Cortex of kidney (tissue), 1 donor: ENCODE measurements around the gene CYB5R4.
"Not testable (repeated sequence)": the region's sequence is repeated elsewhere in the genome, so short reads cannot be mapped to it uniquely, and the experiment has no call there.

Experiments
- DNase-seq: peaks from one replicate; lab custom pipeline; 2025; lab: John Stamatoyannopoulos, UW

Gene CYB5R4

DNA sequence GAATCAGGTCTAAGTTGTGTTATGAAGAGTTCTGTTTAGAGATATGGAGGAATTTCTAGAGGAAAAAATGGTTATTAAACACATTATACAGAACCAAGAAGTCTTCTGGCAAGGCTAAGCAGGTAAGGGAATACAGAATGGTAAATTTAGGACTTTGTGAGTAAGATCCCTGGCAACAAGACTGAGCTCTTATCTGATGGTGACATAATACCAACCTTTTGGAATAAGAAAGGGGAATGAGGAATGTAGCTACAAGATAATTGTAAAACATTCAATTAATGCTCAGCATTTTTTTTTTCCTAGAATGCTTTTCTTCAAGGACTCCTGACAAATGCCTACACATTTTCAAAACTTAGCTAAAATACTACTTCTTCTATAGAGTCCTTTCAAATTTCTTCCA, 51.8 kb downstream of the CYB5R4 start:
- DNase-seq = no peak

DNA sequence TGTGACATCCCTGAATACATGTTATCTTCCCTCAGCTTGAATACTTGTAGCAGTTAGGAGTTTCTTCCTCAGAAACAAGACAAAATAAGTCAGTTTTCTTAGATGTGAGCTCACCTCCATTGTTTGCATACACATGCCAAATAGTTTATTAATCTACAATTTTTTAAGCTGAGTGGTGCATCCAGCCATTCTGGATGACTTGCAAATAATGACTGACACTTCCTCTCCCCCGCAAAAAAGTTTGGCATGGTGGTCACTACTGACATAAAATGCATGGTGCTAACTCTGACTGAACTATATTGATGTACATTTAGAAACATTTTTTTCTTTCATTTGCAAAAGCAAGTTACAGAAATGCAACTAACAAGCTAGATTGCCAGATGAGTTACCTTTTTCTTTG, 55.5 kb downstream of the CYB5R4 start:
- DNase-seq = no peak

DNA sequence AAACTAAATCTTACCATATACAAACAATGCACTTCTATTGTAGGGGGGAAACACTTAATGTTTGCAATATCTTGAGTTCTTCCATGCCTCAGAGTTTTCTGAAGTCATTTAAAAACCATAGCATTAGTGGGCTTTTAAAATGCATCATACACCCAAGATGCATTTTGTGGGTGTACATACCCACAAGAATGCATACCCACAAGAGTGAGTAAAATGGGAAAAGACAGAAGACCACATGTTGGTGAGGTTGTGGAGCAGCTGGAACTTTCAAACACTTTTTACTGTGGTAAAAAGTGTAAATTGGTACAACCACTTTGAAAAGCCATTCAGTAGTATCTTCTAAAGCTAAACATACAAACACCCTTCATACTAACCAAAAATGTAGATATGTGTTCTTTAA, 57.5 kb downstream of the CYB5R4 start:
- no peak for DNase-seq

DNA sequence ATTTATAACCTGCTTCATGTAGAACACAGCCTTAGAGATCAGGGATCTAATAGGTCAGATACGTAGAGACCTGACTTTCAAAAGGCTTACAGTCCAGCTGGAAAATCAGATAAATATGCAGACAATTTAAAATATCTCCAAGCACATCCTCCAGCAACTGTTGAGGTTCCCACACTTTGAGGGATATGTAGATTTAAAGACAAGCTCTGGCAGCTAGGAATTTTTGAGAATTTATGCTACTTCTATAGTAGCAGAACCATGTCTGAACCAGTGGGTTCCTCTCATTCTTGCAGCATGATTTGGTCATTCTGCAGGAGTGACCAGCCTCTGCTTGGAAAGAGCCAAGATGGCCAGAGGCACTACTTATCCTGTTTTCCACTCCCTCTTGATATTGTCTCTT, 60.5 kb downstream of the CYB5R4 start:
- no peak for DNase-seq

DNA sequence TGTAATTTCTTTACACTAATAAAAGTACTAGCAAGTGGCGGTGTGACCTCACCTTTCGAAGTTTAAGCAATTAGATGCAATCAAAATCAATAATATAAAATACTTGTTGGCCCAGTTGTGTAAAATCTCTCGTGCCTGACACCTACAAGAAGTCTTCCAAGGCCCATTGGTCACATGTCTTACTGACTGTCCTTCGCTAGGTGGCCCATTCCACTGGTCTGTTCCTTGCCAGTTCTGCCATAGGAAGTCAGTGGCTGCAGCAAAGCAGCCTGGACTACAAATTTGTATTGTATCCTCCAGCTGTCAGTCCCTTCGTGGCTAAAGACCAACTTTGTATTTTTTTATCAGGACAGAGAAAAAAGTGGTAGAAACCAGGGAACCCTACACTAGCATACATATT, 61.8 kb downstream of the CYB5R4 start:
- no peak for DNase-seq

DNA sequence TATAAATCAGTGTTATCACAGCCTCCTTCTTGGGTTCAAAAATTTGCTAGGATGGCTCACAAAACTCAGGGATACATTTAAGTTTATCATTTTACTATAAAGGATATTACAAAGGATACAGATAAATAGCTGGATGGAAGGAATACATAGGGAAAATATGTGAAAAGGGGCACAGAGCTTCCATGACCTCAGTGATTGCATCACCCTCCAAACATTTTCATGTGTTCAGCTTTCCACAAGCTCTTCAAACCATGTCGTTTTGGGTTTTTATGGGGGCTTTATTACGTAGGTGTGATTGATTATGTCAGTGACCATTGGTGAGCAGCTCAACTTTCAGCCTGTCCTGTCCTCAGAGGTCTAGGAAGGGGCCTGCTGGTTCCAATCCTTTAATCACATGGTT, 68.0 kb downstream of the CYB5R4 start:
- no peak for DNase-seq

DNA sequence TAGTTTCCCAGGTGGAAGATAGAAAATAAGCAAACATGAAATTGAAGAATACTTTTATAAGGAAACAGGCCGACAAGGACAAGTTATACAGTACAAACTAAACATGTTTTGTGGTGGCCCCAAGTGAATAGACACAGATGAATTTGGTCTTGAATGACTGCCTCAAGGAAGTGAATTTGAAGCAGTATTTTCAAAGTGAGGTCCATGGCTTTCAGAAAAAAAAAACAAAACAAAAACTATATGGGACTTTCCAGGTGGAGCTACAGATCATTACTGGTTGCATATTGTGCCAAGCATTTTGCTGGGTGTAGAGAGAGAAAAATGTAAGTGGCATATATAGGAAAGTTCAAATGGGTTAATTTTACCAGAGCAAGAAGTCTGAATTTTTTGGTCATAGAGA, 68.8 kb downstream of the CYB5R4 start:
- DNase-seq = no peak

DNA sequence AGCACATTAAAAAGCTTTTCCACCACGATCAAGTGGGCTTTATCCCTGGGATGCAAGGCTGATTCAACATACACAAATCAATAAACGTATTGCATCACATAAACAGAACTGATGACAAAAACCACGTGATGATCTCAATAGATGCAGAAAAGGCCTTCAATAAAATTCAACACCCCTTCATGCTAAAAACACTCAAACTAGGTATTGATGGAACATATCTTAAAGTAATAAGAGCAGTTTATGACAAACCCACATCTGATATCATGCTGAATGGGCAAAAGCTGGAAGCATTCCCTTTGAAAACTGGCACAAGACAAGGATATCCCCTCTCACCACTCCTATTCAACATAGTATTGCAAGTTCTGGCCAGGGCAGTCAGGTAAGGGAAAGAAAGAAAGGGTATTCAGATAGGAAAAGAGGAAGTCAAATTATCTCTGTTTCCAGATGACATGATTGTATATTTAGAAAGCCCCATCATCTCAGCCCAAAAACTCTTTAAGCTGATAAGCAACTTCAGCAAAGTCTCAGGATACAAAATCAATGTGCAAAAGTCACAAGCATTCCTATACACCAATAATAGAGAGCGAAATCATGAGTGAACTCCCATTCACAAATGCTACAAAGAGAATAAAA, 86.8 kb downstream of the CYB5R4 start:
- DNase-seq = not testable (repeated sequence)

DNA sequence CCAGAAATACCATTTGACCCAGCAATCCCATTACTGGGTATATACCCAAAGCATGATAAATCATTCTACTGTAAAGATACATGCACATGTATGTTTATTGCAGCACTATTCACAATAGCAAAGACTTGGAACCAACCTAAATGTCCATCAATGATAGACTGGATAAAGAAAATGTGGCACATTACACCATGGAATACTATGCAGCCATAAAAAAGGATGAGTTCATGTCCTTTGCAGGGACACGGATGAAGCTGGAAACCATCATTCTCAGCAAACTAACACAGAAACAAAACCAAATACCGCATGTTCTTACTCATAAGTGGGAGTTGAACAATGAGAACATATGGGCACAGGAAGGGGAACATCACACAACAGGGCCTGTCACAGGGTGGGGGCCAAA, 88.5 kb downstream of the CYB5R4 start:
- DNase-seq = not testable (repeated sequence)

DNA sequence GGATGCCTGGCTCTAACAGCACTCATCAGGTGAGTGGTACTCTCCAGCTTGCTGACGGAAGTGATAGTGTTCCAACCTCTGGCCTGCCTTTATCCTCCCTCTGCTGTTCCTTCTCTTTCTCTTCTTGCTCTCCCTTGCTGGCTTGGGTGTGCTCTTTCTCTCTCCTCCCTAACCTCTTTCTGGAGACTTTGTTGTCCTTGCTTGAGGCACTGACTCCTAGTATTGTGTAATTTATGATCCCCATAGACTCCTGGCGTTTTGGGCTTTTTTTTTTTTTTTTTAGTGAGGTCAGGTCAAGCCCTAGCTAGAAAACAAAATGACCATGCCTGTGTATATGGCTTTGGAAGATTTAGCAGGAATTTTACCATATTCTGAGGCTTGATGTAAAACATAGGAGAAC, 89.4 kb downstream of the CYB5R4 start:
- DNase-seq = no peak

DNA sequence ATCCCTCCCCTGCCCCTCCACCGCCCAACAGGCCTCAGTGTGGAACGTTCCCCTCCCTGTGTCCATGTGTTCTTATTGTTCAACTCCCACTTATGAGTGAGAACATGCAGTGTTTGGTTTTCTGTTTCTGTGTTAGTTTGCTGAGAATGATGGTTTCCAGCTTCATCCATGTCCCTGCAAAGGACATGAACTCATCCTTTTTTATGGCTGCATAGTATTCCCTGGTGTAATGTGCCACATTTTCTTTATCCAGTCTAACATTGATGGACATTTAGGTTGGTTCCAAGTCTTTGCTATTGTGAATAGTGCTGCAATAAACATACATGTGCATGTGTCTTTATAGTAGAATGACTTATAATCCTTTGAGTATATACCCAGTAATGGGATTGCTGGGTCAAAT, 91.9 kb downstream of the CYB5R4 start:
- DNase-seq = not testable (repeated sequence)

DNA sequence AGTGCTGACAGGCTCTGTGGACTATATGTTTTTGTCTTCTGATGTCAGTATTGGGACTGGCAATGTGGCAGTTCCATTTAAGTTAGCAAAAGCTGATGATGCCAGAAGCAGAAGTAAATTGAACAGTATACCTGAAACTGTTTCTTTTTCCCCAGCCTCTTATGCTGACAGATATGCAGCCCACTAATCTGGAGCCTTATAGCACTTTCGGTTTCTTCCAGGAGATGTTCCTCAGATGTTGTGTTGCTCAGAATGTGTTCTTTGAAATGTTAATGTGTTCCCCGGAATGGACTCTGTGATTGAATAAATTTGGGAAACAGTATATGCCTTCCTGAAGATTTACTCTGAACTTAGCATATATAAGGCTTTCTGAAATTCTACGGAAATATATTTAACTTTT, 93.3 kb downstream of the CYB5R4 start:
- DNase-seq = no peak

DNA sequence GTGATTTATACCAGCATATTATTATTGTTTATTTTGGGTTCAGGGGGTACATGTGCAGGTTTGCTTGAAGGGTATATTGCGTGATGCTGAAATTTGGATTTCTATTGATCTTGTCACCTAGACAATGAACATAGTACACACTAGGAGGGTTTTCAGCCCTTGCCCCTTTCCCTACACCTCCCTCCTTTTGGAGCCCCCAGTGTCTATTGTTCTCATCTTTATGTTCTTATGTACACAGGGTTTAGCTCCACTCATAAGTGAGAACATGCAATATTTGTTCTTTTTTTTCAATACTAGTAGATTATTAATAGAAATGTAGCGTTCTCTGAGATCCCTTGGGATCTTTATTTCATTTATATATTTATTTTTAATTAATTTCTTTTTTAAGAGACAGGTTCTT, 94.9 kb downstream of the CYB5R4 start:
- DNase-seq = no peak

DNA sequence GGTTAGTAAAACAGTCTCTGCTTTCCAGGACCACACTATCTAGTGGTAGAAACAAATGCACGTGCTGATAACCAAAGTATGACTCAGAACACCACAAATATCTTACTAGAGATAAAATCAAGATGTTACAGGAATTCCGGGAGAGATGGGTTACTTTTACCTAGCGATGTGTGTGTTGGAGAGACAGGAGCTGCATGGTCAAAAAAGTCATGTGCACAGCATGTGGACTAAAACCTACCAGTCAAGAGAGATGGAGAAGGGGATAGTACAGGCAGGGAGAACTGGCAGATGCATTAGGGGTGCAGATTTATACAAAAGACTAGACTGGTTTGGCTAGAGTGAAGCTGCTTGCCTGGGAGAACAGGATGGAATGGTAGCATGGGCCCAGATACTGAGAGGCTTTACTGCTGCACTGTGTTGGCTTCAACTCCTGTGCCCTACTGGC, 98.8 kb downstream of the CYB5R4 start:
- DNase-seq = no peak

DNA sequence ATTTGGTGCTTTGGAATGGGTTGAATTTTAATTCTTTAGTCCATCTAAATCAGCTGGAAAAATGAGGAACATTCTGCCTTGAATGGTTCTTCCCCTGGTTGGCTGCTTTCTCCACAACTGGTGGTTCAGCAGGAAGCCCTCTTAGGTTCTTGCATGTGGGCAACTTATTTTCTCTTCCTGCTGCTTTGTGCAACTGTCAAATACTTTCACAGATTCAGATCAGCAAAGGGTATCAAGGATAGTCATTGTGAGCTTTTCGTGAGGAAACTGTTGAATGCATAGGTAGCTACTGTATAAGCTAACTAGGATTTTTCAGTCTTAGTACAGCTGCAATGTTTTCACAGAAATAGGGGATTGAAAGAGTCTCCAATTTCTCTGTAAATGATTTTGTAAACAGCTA, 101.2 kb downstream of the CYB5R4 start:
- DNase-seq = no peak

DNA sequence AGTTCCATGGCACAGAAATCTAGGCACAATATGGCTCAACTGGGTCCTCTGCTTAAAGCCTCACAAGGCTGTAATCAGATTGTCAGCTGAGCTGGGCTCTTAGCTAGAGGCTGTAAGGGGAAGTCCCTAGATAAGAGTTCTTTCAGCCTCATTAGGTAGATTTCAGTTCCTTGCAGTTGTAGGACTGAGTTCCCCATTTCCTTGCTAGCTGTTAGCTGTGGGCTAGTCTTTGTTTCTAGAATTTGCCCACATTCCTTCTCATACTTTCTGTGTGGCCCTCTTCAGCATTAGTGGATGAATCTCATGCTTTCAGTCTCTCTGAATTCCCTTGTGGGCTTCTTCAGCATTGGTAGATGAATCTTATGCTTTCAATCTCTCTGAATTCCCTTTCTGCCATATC, 103.1 kb downstream of the CYB5R4 start:
- DNase-seq = no peak

DNA sequence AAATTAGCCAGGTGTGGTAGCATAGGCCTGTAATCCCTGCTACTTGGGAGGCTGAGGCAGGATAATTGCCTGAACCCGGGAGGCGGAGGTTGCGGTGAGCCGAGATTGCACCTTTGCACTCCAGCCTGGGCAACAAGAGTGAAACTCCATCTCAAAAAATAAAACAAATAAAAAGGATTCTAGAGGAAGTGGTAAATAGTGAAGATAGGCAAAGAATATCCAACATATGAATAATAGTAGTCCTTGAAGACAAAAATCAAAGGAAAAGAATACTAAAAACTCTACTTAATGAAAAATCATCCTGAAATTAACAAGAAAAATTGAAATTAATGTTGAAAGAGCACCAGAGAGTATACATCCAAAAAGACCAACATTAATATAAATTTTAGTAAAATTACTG, 107.0 kb downstream of the CYB5R4 start:
- no peak for DNase-seq

DNA sequence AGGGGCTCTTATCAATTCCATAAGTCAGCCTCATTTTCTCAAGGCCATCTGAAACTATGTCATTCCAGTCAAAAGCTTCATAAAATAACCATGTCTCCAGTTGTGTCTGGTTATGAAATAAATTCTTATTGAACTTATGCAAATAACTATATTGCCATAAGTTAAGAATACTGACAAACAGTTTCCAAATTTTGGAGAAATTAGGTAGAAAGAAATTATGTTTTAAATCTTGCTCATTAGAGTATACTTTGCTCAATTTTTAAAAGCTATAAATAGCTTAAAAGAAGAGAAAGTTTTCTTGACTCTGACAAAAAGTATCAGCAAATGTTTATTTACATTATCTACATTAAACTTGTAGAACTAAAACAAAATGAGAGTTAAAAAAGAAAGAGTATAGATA, 111.1 kb downstream of the CYB5R4 start:
- DNase-seq = no peak

DNA sequence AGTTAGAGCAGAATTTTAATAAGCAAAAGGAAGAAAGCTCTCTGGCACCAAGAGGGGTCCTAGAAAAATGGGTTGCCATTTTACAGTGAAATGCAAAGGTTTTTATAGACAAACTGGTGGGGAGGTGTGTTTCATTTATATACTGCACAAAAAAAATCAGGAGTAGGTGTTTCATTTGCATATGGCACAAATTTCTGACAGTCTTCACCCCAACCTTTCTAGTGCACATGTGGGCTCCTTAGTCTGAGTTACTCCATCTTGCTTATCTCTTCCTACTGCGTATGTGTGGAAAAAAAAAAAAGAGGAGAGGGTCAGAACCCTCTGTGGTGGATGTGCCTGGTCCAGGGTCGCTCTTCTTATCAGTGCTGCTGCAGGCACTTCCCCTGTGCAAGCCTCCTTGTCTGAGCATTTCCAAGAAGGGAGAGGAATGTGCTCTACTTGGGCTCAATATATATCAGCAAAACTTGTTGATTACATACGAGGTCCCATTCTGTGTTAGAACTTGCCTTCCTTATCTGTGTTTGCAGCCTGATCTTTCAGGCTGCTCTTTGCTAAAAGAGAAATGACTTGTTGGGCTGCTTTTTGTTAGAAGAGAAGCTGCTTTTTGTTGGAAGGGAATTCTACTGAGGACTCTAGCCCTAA, 115.0 kb downstream of the CYB5R4 start:
- no peak for DNase-seq

DNA sequence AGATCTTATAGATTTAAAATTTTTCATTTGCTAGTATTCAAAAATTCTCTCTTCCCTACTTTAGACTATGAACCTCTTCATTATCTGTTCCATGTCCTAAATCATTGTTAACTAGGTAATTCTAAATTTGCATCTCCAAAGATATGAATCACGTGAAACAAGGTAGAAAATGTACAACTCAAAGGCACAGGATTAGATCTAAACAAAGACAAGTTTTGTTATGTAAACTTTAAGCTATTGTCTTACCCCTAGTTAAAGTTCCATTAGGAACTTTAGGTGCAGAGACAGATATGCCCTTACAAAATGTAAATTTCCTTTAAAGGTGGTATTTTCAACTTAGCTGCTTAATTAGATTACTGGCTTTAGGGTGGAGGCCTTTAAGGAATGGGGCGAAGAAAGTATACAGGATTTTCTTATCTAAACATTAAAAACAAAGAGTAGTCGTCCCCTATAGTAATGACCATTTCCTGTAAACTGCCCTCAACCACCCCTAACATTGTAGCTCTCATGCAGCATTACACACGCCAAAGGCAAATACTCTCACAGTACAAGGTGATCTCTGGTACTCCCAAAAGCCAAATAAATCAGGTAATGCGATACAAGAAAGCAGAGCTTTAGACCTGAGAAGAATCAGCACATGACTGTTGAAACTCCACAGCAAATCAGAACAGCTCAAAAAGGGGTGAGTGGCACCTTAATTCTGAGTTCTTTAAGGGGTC, 116.7 kb downstream of the CYB5R4 start:
- DNase-seq = no peak

DNA sequence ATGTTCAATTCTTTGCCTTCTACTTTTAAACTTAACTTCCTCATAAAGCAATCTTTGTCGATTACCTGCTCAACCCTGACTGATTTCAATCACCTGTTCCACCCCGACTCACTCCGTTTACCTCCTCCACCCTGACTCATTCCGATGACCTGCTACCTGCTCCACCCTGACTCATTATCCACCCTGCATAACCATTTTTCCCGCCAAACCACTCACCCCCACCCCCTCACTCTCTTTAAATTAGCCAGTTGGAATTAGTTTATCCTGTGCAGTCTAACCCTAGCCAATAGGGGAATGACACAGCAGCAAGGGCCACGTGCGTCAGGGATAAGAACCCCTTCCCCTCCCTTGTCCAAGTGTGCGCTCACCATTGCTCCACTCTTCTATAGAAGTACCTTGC, 117.4 kb downstream of the CYB5R4 start:
- no peak for DNase-seq

DNA sequence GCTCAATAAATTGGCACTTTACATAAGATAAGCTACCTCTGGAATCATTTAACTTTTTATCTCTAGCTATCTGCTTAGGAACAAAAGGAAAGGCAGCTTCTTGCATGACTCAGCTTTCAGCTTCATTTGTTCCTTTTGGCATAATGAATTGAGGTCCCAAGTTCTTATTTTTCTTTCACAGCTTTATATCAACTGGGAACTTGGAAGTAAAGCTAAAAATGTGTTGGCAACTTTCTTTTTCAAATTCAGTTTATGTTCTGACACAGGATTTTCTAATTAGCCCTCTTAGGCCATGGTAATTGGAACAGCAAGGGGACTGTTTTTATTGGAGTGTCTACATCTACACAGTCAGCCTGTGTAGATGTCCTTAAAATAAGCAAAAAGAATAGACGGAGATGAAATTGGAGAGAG, 118.8 kb downstream of the CYB5R4 start:
- no peak for DNase-seq

DNA sequence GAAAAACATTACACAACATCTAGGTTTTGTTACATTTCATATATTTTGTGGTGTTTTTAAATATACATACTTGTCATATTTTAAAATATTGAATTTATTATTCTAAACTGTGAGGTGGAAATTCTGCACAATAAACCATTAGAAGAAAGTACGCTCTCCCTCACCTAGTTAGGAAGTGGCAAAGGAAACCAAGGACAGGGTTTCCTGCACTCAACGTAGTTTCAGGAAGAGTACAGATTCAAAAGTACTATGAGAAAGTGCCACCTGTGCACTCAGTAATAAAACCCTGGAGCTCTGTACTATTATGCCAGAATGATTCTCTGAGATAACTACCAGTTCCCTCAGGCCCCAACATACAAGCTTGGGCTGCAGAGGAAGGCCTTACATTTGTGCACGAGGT, 119.5 kb downstream of the CYB5R4 start:
- DNase-seq = no peak

DNA sequence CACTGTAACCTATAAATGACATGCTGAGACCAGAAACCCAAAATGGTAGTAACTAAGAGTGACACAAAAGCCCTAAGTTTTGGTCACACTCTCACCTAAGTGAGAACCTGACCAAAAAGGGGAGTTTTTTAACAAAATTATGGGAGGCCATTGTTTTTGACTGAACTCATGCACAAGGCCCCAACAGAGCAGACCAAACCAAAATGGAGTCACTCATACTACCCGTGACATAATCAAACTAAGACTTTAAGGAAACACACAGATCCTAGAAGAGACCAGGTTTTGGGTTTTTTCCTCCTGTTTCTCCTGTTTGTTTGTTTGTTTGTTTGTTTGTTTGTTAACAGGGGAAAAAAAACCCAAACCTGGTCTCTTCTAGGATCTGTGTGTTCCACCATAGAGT, 124.9 kb downstream of the CYB5R4 start:
- no peak for DNase-seq
